KMS-11 (cell line): ENCODE measurements around the gene TBC1D3G.
"Not testable (repeated sequence)": the region's sequence is repeated elsewhere in the genome, so short reads cannot be mapped to it uniquely, and the experiment has no call there.

Source experiments
- H2AFZ ChIP-seq: fragments of 200-600 bp; sonication (generic); 2 replicates; pipeline ENCODE4 v1.6.1; 2016; ENCODE audit warnings: antibody characterized with exemption, mixed run types, low read depth
- H3K27ac ChIP-seq: fragments of 200-600 bp; sonication (generic); 2 replicates; pipeline ENCODE4 v1.6.1; 2016; ENCODE audit warnings: mild to moderate bottlenecking, mixed run types
- H3K27me3 ChIP-seq: fragments of 200-600 bp; sonication (generic); 2 replicates; pipeline ENCODE4 v1.6.1; 2017; ENCODE audit warnings: mild to moderate bottlenecking, low read depth, mixed run types, moderate library complexity; ENCODE audit not compliant: insufficient read depth
- H3K36me3 ChIP-seq: fragments of 200-600 bp; sonication (generic); 2 replicates; pipeline ENCODE4 v1.6.1; 2017; ENCODE audit warnings: mild to moderate bottlenecking, mixed run types; ENCODE audit not compliant: insufficient read depth
- H3K4me1 ChIP-seq: fragments of 200-600 bp; sonication (generic); 2 replicates; pipeline ENCODE4 v1.6.1; 2016; ENCODE audit warnings: mild to moderate bottlenecking, low read depth, mixed run types; ENCODE audit not compliant: poor library complexity, severe bottlenecking
- H3K4me2 ChIP-seq: fragments of 200-600 bp; sonication (generic); 2 replicates; pipeline ENCODE4 v1.7.0; 2016; ENCODE audit warnings: mild to moderate bottlenecking, mixed run types
- H3K4me3 ChIP-seq: fragments of 200-600 bp; sonication (generic); IDR thresholded peaks from 2 replicates; pipeline ENCODE4 v1.6.1; 2017; ENCODE audit warnings: low read depth, low read length, mixed read lengths; ENCODE audit not compliant: insufficient read depth
- H3K79me2 ChIP-seq: fragments of 200-600 bp; sonication (generic); 2 replicates; pipeline ENCODE4 v1.6.1; 2016; ENCODE audit warnings: low read depth, mixed run types; ENCODE audit not compliant: insufficient read depth
- H3K9ac ChIP-seq: fragments of 200-600 bp; sonication (generic); 2 replicates; pipeline ENCODE4 v1.6.1; 2016; ENCODE audit warnings: mild to moderate bottlenecking, mixed run types
- H4K20me1 ChIP-seq: fragments of 200-600 bp; sonication (generic); 2 replicates; pipeline ENCODE4 v1.6.1; 2016; ENCODE audit warnings: mild to moderate bottlenecking, mixed run types; ENCODE audit not compliant: insufficient read depth

Gene TBC1D3G

DNA sequence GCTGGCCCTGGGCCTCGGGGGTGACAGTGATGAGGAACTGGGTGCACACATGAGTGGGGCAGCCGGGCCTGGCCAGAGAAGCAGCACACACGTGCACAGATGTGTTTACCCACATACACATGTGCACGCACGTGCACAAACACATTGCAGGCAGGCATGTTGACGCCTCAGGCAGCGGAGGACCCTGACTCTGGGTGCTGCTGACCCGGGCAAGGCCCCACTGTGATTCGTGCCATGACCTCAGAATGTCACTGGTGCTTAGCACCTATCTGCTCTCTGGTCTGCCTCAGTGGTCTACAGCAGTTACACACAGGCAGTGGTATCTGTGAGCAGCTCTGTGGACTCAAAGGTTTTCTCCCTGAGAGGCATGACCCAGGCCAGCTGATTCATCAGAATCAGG, at the start of gene TBC1D3G:
Gene TBC1D3G, plus strand, starts transcription at position 301 of the 400 bp plus-strand sequence. CDS start 1,528 bp downstream, outside the sequence.
- H3K27ac ChIP-seq: not testable (repeated sequence)

DNA sequence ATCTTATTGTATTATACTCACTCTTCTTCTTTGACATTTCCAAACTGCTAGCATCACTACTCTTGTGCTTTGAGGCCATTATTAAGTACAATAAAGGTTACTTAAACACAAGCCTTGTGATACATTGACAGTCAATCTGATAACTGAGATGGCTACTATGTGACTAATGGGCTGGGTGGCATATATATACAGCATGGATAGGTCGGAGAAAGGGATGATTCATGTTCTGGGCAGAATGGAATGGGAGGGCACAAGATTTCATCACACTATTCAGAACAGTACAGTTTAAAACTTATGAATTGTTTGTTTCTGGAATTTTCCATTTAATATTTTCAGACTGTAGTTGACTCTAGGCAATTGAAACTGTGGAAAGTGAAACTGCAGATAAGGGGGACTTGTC, 40.4 kb upstream of the TBC1D3G start:
- not testable (repeated sequence) for H3K27ac ChIP-seq, H3K27me3 ChIP-seq

More for the DNA sequence above, at the start of gene TBC1D3G:
- not testable (repeated sequence) for H3K36me3 ChIP-seq, H3K79me2 ChIP-seq, H3K9ac ChIP-seq, H4K20me1 ChIP-seq, H3K4me3 ChIP-seq, H3K4me1 ChIP-seq, H3K27me3 ChIP-seq, H2AFZ ChIP-seq, H3K4me2 ChIP-seq

DNA sequence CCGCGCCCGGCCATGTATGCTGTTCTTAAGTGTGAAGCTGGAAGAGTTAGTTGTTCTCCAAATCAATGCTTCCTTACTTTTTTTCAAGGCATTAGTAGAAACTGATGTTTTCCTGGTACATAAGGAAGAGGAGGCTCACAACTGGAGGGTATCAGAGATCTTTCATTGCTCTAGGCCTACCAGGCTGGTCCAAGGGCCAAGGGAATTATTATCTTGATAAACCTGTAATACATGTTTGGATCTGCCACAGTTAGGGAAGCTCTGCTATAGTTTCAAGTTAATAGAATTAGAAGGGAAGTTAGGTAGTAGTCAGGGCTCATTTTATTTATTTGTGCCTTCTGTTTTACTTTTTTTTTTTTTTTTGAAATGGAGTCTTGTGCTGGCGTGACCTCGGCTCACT, 39.5 kb upstream of the TBC1D3G start:
- H3K4me2 ChIP-seq, H3K9ac ChIP-seq, H3K27ac ChIP-seq, H4K20me1 ChIP-seq, H3K27me3 ChIP-seq, H3K36me3 ChIP-seq, H3K4me1 ChIP-seq, H3K4me3 ChIP-seq, H3K79me2 ChIP-seq, H2AFZ ChIP-seq: not testable (repeated sequence)

More for the DNA sequence above, 40.4 kb upstream of the TBC1D3G start:
- not testable (repeated sequence) for H3K79me2 ChIP-seq, H4K20me1 ChIP-seq, H3K36me3 ChIP-seq, H3K4me3 ChIP-seq, H3K4me1 ChIP-seq, H2AFZ ChIP-seq, H3K4me2 ChIP-seq, H3K9ac ChIP-seq

DNA sequence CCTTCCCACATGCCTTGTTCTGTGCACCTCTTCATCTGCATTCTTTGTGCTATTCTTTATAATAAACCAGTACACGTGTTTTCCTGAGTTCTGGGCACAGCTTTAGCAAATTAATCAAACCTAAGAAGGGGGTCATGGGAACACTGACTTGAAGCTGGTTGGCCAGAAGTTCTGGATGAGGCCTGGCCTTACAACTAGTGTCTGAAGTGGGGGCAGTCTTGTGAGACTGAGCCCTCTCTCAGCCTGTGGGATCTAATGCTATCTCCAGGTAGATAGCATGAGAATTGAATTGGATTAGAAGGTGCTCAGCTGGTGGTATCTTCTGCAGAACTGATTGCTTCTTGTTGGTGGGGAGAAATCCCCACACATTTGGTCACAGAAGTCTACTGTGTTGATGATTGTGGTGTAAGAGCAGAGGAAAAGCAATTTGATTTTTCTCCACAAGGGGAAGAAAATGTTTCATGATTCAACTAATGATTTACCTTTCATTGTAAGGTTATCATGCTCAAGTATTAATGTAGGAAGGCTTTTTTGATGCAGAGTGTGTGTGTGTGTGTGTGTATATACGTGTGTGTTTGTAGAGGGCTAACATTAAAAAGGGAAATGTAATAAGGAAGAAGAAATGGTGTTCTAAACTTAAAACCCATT, 33.6 kb upstream of the TBC1D3G start:
- H3K4me2 ChIP-seq, H3K9ac ChIP-seq, H3K36me3 ChIP-seq, H4K20me1 ChIP-seq, H3K4me3 ChIP-seq, H2AFZ ChIP-seq, H3K79me2 ChIP-seq, H3K27ac ChIP-seq, H3K27me3 ChIP-seq, H3K4me1 ChIP-seq: not testable (repeated sequence)

DNA sequence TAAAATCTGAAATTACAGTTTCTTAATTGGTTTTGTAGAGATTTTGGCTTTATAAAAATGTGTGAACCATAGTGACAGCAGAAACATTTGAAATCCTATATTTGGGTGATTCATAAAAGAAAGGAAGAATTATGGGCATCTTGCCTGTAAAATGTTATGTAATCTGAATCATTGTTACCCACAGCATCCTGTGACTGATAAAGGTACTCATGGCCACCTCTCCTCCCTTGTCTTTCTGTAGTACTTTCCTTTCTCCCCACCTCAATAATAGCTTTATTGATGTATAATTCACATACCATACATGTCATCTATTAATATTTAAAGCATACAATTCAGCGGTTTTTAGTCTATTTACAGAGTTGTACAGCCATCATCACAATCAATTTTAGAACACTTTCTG, 28.5 kb upstream of the TBC1D3G start:
- H3K27me3 ChIP-seq, H3K27ac ChIP-seq, H3K9ac ChIP-seq, H3K79me2 ChIP-seq, H2AFZ ChIP-seq, H4K20me1 ChIP-seq, H3K4me2 ChIP-seq, H3K36me3 ChIP-seq, H3K4me3 ChIP-seq, H3K4me1 ChIP-seq: not testable (repeated sequence)

DNA sequence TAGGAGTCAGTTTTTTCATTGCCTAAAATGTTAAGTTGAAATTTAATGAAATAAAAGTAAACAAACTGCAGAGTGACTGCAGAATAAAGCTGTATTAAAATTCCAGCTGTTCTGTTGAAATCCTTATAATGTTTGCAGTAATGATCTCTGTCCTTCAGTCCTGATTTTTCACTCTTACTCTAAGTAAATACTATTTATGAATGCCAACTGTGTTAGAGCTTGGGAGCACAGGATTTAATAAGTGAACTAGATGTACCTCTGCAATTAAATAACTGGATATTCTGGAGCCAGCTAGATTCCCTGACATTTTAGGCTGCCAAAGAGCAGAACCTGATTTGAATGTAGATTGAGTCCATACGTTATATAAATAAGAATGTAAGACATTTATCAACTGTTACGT, 7.9 kb upstream of the TBC1D3G start:
- not testable (repeated sequence) for H3K27me3 ChIP-seq, H3K4me1 ChIP-seq, H3K4me2 ChIP-seq, H3K27ac ChIP-seq, H2AFZ ChIP-seq, H3K36me3 ChIP-seq, H4K20me1 ChIP-seq, H3K4me3 ChIP-seq, H3K9ac ChIP-seq, H3K79me2 ChIP-seq

DNA sequence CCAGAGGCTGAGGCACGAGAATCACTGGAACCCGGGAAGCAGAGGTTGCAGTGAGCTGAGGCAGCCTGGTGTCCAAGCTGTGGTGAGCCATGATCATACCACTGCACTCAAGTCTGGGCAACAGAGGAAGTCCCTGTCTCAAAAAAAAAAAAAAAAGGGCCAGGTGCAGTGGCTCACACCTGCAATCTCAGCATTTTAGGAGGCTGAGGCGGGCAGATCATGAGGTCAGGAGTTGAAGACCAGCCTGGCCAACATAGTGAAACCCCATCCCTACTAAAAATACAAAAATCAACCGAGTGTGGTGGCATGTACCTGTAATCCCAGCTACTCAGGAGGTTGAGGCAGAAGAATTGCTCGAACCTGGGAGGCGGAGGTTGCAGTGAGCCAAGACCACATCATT, 38.8 kb downstream of the TBC1D3G start:
- not testable (repeated sequence) for H3K27ac ChIP-seq, H2AFZ ChIP-seq, H3K4me1 ChIP-seq, H4K20me1 ChIP-seq, H3K9ac ChIP-seq, H3K4me2 ChIP-seq, H3K36me3 ChIP-seq, H3K27me3 ChIP-seq, H3K4me3 ChIP-seq, H3K79me2 ChIP-seq

DNA sequence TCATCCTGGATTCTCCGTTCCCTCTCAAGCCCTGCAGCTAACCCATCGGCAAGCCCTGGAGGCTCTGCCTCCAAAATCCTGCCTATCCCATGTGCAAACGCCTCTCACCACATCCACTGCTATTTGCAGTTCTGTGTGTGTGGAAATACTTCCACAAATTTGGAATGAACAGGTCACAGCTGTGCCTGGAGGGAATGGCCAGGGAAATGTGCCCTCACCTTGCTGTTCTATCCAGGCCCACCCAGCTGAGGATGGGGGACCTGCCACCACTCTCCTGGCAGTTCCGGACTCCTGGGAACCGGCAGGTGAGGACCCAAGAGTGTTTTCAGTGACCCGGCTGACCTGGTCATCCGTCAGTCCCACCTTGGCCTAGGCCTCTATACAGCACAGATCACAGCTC, 52.3 kb downstream of the TBC1D3G start:
- H3K9ac ChIP-seq, H4K20me1 ChIP-seq, H3K4me3 ChIP-seq, H3K79me2 ChIP-seq, H3K4me1 ChIP-seq, H3K4me2 ChIP-seq, H3K27ac ChIP-seq, H3K27me3 ChIP-seq, H2AFZ ChIP-seq, H3K36me3 ChIP-seq: not testable (repeated sequence)
